GM19193 (cell line): ENCODE measurements around the gene SDS.

ENCODE experiments used
- POLR2A ChIP-seq: IDR thresholded peaks from 4 replicates; pipeline ENCODE4 v1.6.1; 2011; ENCODE audit not compliant: insufficient read depth, insufficient read length; ENCODE audit errors: extremely low read depth

SDS gene

DNA sequence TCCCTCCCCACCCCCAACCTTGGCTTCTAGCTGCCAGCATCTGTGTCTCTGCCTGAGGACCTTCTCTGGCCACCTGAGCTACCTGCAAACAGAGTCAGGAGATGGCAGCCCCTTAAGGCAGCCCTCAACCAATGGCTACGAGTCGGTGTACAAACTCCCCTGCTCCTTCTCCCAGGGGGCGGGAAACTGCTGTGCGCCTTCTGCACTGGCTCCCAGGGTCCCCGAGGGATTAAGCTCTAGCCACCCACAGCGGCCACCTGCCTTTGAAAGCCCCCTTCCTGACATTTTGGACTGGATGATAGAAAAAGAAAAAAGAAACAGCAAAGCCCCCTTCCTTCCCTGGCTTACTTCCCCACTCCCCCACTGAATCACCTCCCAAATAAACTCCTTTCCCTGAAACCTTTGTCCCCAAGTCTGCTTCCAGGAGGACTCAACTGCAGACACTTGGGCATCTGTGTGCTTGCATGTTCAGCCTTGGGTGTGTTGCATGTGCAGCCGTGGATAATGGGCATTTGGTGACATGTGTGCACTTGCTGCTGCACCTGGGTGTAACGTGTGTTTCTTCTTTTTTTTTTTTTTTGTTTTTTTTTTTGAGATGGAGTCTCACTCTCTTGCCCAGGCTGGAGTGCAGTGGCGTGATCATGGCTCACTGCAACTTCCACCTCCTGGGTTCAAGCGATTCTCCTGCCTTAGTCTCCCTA lies 6.0 kb downstream of the SDS start:
- TF ChIP-seq POLR2A, result no peak

DNA sequence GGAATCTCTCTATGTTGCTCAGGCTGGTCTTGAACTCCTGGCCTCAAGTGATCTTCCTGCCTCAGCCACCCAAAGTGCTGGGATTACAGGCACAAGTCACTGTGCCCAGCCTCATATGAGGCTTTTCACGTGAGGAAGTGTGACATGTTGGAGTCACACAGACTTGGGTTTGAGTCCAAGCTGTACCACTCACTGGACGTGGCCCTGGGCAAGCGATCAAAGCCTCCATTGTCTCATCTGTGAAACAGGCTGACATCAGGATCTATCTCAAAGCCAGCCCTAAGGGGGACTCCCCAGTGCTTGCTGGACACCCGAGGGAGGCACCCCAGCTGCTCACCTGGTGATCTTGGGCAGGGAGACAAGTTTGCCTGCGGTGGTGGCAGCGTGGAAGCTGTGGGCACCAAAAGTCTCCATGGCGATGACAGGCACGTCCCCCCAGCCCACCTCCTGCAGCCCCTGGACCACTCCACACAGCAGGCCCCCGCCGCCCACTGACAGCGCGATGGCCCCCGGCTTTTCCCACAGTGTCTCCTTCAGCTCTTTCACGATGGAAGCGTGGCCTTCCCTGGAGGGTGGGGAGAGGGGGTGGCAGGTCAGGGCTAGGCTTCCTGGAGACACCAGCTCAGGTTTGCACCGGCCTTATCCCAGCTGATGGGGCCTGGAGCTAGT lies 6.7 kb downstream of the SDS start:
- no peak for TF ChIP-seq POLR2A

DNA sequence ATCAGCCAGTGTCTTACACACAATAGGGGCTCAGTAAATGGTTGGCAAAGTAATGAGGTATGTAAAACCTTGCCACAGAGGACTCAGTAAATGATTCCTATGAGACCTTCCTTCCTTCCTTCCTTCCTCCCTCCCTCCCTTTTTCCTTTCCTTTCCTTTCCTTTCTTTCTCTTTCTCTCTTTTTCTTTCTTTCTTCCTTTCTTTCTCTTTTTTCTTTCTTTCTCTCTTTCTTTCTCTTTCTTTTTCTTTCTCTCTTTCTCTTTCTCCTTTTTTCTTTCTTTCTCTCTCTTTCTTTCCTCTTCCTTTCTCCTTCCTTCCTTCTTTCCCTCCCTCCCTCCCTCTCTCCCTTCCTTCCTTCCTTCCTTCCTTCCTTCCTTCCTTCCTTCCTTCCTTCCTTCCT lies 7.5 kb downstream of the SDS start:
- TF ChIP-seq POLR2A, result no peak

DNA sequence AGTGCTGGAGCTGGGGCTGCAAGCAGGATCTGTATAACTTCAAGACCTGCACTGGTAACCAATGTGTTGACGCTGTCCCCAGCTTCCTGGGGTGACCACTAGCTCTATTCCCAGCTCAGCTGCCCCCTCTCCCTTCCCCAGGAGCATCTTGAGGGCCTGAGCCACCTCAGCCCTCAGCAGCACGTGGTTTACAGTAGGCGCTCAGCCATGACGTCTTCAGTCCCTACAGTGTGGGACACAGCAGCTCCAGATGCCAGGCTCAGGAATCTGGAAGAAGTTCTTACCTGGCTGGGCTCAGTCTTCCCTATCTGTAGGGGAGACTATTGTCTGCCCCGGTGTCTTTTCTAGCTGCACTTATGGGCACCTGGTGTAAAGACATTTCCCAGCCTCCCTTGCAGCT lies 8.6 kb downstream of the SDS start:
- TF ChIP-seq POLR2A, result no peak

DNA sequence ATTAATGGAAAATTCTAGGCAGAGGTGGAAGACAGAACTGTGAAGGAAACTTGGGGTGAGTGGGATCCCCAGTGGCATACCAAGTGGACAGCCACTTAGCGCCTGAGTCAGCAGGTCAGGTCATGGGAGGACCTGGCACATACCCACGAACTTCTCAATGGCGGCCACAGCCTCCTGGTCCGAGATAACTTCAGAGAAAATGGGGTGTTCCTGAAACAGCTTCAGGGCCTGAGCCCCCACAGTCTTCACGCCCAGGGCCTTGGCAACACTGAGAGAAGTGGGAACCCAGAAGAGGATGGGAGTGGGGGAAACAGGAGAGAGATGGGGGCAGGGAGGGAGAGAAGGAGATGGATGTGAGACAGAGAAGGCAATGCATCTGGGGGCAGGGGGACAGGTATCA lies 9.9 kb downstream of the SDS start:
- TF ChIP-seq POLR2A, result no peak

DNA sequence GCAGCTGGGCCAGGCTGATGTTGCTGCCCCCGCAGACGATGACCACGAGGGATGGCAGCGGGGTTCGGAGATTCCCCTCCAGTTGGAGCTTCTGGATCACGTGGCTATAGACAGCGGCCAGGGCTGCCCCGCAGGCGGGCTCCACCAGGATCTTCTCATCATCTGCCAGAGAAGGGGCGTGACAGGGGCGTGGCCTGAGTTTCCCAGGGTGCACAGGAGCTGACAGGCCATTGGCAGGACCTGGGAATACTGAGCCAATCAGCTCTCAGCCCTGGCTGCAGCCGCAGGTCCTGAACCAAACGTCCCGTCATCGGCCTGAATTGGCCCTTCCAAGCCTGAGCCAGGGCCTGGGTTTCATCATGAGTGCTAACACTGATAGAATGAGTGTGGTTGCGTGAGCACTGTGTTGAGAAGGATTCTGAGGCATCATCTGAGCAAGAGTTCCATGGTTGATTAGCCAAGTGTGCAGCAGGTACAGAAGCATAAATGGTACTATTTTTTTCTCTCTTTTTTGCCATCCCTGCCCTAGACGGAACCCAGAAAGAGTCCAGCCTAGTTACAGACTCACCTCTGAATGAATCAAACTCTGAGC lies 10.6 kb downstream of the SDS start:
- TF ChIP-seq POLR2A, result no peak

DNA sequence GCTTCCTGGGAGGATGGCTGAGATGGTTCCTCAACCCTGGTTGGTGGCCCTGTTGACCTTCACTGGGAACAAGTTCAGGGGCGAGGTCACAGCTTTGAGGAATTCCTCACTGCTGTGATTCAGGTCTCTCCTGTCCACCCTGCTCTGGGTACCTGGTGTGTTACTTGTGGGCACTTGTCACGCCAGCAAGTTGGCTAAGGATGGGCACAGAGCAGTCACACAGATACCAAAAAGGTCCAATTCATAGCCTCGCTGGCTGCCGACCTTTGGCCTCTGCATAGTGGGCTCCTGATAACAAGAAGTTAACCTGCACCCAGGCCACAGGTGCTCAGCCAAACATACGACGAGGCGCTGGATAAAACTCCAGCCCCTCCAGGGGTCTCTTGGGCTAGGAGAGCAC lies 11.2 kb downstream of the SDS start:
- no peak for TF ChIP-seq POLR2A

DNA sequence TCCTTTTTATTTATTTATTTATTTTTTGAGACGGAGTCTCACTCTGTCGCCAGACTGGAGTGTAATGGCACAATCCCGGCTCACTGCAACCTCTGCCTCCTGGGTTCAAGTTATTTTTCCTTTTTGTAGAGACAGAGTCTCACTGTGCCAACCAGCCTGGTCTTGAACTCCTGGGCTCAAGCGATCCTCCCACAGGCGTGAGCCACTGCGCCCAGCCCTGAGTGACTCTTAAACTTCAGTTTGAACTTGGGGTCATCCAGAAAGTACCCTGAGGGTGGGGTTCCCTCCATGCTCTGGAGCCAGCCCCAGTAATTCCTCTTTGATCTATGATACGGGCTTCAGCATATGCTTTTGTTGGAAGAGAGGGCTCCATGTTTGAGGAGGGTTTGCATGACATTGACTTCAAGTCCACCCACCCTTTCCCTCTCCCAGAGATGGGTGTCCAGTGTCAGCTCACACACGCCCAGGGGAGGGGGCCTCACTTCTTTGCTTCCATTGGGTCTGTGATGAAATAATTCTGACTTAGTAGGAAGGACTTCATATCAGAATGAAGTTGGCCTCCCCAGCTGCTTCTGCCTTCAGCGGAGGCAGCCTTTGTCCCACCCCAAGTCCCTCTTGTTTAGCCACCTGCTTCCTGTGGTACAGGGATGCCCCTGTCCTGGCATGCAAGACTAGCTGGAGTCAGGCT lies 11.9 kb downstream of the SDS start:
- no peak for TF ChIP-seq POLR2A

DNA sequence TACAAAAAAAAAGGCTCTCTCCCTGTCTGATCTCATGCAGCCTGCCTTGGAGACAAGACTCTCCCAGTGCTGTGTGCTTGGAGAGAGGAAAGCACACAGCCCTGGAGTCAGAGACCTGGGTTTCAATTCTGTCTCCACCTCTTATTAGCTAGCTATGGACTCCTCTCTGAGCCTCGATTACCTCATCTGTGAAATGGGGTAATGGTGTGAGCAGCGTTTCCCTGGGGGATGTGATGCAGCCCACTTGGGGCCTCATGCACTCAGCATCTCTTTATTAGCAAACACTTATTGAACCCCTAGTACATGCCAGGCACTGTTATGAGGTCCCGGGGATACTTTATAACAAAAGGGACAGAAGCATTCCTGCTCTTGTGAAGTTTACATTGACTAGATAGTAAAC lies 12.5 kb downstream of the SDS start:
- TF ChIP-seq POLR2A, result no peak

DNA sequence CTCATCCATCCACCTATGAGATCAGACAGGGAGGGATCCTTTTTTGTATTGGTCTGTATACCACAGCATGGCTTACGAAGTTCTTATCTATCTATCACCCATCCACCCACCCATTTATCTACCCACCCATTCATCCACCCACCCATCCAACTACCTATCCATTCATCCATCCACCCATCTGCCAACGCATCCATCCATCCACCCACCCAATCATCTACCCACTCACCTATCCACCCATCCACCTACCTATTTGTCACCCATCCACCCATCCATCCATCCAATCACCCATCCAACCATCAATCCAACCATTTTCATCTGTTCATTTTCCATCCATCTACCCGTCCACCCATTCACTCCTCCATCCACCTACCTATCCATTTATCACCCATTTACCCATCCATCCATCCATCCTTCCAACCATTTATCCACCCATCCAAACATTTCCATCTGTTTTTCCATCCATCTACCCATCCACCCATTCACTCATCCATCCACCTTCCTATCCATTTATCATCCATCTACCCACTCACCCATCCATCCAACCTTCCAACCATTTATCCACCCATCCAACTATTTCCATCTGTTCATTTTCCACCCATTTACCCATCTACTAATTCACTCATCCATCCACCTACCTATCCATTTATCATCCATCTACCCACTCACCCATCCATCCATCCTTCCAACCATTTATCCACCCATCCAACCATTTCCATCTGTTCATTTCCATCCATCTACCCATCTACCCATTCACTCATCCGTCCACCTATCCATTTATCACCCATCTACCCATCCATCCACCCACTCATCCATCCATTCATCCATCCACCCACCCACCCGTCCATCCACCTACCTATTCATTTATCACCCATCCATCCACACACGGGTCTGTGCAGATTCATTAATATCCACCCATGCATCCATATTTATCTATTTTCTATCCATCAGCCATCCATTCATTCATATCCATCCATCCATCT lies 13.3 kb downstream of the SDS start:
- TF ChIP-seq POLR2A, result no peak

DNA sequence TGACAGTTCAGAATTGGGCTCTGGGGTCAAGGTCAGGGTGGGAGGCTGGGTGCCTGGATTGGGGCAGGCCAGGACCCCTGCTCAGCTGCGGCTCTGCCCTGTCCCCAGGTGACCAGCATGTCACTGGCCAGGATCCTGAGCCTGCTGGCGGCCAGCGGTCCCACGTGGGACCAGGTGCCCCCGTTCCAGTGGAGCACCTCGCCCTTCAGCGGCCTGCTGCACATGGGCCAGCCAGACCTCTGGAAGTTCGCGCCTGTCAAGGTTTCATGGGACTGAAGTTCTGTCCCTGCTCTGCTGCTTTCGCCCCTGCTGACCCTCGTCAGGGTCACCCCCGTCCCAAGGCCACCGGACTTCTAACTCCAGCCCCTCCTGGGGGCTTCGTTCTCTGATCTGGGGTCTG lies 15.3 kb downstream of the SDS start:
- no peak for TF ChIP-seq POLR2A

DNA sequence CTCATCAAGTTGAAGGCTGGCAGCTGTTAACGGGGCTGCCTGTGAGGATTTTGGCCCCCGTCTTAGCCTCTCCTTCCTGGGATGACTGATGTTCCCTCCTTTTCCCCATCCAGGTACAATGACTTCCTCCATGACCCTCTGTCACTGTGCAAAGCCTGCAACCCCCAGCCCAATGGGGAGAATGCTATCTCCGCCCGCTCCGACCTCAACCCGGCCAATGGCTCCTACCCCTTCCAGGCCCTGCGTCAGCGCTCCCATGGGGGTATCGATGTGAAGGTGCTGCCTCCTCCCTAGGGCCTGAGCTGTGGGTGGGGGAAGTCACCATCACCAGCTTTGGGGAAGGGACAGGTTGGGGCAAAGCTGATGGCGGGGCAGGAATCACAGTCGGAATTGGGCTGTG lies 16.1 kb downstream of the SDS start:
- no peak for TF ChIP-seq POLR2A

DNA sequence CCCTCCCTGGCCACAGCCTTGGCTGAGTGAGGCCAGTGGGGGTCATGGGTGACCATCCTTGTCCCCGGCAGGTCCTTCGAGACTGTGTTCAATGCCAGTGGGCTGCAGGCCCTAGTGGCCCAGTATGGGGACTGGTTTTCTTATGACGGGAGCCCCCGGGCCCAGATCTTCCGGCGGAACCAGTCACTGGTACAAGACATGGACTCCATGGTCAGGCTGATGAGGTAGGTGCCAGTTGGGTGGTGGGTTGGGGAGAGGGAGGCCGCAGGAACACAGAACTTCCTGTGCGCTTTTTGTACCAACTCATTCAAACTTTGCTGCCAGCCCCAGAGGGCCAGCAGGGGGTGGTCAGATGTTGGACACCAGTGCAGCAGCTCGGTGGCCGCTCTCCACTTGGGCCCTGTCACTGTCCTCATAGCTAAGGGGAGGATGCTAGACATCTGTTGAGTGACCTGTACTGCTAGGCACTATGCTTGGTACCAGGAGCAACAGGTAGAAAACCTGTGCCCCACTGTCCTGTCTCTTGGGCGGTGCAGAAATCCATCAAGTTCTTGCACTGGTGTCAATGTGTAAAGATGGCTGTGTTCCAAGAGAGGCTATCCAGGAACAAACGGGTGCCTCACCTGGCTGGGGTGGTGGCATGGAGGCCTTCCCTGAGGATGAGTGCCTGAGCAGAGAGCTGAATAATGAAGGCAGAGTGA lies 16.7 kb downstream of the SDS start:
- TF ChIP-seq POLR2A, result no peak

DNA sequence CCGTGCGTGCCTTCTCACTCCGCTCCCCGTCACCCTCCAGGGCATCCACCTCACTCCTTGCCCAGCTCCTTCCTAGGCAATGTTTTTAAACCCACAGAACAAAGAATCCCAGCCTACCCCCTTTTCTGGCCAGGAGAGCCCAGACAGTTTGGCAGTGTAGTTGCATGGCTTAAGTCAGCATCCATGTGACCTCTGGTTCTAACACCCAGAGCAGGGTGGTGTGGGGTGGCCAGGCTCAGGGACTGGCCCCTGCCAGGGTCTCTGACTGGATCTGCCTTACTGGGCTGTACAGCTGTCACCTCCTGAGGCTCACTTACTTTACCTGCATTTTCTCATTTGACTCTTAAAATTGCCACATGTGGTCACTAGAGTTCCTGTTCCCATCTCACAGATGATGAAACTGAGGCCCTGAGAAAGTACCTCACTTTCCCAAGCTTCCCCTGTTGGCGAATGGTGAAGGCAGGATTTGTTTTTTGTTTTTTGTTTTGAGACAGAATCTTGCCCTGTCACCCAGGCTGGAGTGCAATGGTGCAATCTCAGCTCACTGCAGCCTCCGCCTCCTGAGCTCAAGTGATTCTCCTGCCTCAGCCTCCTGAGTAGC lies 18.3 kb downstream of the SDS start:
- TF ChIP-seq POLR2A, result no peak

DNA sequence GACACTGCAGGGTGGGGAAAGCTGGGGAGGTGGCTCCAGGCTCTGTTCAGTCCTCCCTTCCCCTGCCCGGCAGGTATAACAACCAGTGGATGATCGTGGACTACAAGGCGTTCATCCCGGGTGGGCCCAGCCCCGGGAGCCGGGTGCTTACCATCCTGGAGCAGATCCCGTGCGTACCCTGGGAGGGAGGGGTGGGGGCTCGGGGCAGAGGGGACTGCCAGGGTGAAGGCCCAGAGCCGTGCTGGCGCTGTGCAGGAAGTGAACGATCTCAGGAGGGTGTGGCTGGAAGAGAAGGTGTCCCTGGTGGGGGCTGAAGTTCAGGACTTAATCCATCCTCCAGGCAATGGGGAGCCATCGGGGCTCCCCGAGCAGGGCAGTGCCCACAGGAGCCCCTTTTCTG lies 18.9 kb downstream of the SDS start:
- no peak for TF ChIP-seq POLR2A
